KMS-11 (cell line): ENCODE measurements around the gene KLHL3.

Experiments used
- H2AFZ ChIP-seq: fragments of 200-600 bp; sonication (generic); 2 replicates; pipeline ENCODE4 v1.6.1; 2016; ENCODE audit warnings: antibody characterized with exemption, mixed run types, low read depth
- H3K27ac ChIP-seq: fragments of 200-600 bp; sonication (generic); 2 replicates; pipeline ENCODE4 v1.6.1; 2016; ENCODE audit warnings: mild to moderate bottlenecking, mixed run types
- H3K27me3 ChIP-seq: fragments of 200-600 bp; sonication (generic); 2 replicates; pipeline ENCODE4 v1.6.1; 2017; ENCODE audit warnings: mild to moderate bottlenecking, low read depth, mixed run types, moderate library complexity; ENCODE audit not compliant: insufficient read depth
- H3K36me3 ChIP-seq: fragments of 200-600 bp; sonication (generic); 2 replicates; pipeline ENCODE4 v1.6.1; 2017; ENCODE audit warnings: mild to moderate bottlenecking, mixed run types; ENCODE audit not compliant: insufficient read depth
- H3K4me1 ChIP-seq: fragments of 200-600 bp; sonication (generic); 2 replicates; pipeline ENCODE4 v1.6.1; 2016; ENCODE audit warnings: mild to moderate bottlenecking, low read depth, mixed run types; ENCODE audit not compliant: poor library complexity, severe bottlenecking
- H3K4me2 ChIP-seq: fragments of 200-600 bp; sonication (generic); 2 replicates; pipeline ENCODE4 v1.7.0; 2016; ENCODE audit warnings: mild to moderate bottlenecking, mixed run types
- H3K4me3 ChIP-seq: fragments of 200-600 bp; sonication (generic); IDR thresholded peaks from 2 replicates; pipeline ENCODE4 v1.6.1; 2017; ENCODE audit warnings: low read depth, low read length, mixed read lengths; ENCODE audit not compliant: insufficient read depth
- H3K79me2 ChIP-seq: fragments of 200-600 bp; sonication (generic); 2 replicates; pipeline ENCODE4 v1.6.1; 2016; ENCODE audit warnings: low read depth, mixed run types; ENCODE audit not compliant: insufficient read depth
- H3K9ac ChIP-seq: fragments of 200-600 bp; sonication (generic); 2 replicates; pipeline ENCODE4 v1.6.1; 2016; ENCODE audit warnings: mild to moderate bottlenecking, mixed run types
- H4K20me1 ChIP-seq: fragments of 200-600 bp; sonication (generic); 2 replicates; pipeline ENCODE4 v1.6.1; 2016; ENCODE audit warnings: mild to moderate bottlenecking, mixed run types; ENCODE audit not compliant: insufficient read depth
- TF ChIP-seq, protein P1 (sequence below): fragments of 200-600 bp; sonication (generic); conservative IDR thresholded peaks from 2 replicates; pipeline ENCODE4 v1.6.1; 2017; ENCODE audit warnings: low read depth, mild to moderate bottlenecking, antibody characterized with exemption, low read length, moderate library complexity, mixed read lengths

KLHL3 gene

DNA sequence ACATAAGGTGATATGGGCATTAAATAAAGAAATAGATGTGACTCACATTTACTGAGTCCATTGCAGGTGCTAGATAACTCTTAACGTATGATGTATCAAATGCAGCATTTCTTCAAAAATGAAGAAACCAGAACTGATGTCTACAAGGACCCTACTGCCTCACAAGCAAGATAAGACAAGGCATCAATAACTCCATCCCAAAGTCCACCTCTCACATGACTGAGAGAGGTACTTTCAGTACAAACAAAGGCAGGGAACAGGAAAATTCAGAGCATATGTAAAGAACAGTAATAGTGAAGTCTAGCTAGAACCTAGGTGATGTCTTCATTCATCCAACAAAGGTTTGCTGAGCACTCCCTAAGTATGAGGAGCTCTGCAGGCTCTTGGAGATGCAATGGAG is 54.7 kb downstream of the KLHL3 start:
- Histone ChIP-seq H3K4me3 (no peak overlapping the region), H3K4me1 (no peaks in the 10 kb centered on the region), H3K27me3 (no peaks in the 10 kb centered on the region), H4K20me1 (no peaks in the 10 kb centered on the region), H3K4me2 (no peak overlapping the region), H3K36me3 (no peaks in the 10 kb centered on the region), H3K9ac (no peak overlapping the region), H3K27ac (no peak overlapping the region), H2AFZ (no peak overlapping the region), H3K79me2 (no peaks in the 10 kb centered on the region)
- TF ChIP-seq, protein P1, sequence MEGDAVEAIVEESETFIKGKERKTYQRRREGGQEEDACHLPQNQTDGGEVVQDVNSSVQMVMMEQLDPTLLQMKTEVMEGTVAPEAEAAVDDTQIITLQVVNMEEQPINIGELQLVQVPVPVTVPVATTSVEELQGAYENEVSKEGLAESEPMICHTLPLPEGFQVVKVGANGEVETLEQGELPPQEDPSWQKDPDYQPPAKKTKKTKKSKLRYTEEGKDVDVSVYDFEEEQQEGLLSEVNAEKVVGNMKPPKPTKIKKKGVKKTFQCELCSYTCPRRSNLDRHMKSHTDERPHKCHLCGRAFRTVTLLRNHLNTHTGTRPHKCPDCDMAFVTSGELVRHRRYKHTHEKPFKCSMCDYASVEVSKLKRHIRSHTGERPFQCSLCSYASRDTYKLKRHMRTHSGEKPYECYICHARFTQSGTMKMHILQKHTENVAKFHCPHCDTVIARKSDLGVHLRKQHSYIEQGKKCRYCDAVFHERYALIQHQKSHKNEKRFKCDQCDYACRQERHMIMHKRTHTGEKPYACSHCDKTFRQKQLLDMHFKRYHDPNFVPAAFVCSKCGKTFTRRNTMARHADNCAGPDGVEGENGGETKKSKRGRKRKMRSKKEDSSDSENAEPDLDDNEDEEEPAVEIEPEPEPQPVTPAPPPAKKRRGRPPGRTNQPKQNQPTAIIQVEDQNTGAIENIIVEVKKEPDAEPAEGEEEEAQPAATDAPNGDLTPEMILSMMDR: no peak

DNA sequence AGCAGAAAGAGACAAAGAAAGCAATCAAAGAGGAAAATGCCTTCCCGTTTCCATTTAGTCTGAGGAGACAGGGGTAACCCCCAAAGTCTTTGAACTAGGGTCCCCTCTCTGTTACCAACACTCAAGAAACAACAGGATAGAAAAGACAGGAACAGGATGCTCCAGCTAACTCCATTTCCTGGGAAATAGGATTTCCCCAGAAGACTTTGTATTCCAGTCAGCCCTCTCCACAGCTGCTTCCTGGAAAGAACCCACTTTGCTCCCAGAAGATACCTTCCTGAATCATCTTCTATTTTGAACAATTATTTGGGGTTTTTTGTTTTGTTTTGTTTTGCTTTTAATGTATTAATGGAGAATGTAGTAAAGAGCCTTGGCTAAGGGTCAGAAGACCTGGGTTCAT is 56.0 kb downstream of the KLHL3 start:
- Histone ChIP-seq H4K20me1 (no peaks in the 10 kb centered on the region), H3K4me1 (no peaks in the 10 kb centered on the region), H3K27me3 (no peaks in the 10 kb centered on the region), H3K9ac (no peak overlapping the region), H3K79me2 (no peaks in the 10 kb centered on the region), H3K27ac (no peak overlapping the region), H3K4me3 (no peak overlapping the region), H3K36me3 (no peaks in the 10 kb centered on the region), H2AFZ (no peak overlapping the region), H3K4me2 (no peak overlapping the region)
- TF ChIP-seq, protein P1: no peak

DNA sequence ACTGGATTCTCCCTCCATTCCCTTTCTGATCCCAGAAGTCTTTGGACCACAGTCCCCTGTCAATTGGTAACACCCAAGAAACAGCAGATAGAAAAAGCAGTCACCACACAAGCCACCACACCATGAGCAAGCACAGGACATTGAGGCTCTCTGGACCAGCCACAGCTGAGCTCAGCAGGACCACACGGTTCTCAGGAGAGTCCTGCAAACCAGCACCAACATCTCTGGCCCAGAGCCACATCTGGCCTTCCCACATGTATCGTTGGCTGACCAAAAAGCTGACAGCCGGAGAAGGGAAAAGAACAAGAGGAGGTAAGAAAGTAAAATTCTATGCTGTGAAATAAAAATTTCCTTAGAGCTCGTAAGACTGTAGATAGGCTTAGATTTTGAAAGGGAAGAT is 56.7 kb downstream of the KLHL3 start:
- H3K4me2 ChIP-seq: no peak overlapping the region
- H2AFZ ChIP-seq: no peak overlapping the region
- H3K36me3 ChIP-seq: no peaks in the 10 kb centered on the region
- H3K27ac ChIP-seq: no peak overlapping the region
- no peaks in the 10 kb centered on the region for H3K27me3 ChIP-seq
- H4K20me1 ChIP-seq: no peaks in the 10 kb centered on the region
- TF ChIP-seq, protein P1: no peak
- H3K4me3 ChIP-seq: no peak overlapping the region
- H3K79me2 ChIP-seq: no peaks in the 10 kb centered on the region
- H3K9ac ChIP-seq: no peak overlapping the region
- H3K4me1 ChIP-seq: no peaks in the 10 kb centered on the region

GRCh38 chr5:137672881-137673280 is 63.0 kb downstream of the KLHL3 start:
- H3K27ac ChIP-seq: no peak overlapping the region
- TF ChIP-seq, protein P1: no peak
- H3K4me1 ChIP-seq: no peaks in the 10 kb centered on the region
- H3K4me3 ChIP-seq: no peak overlapping the region
- no peaks in the 10 kb centered on the region for H4K20me1 ChIP-seq
- no peak overlapping the region for H3K4me2 ChIP-seq
- H3K36me3 ChIP-seq: no peaks in the 10 kb centered on the region
- no peaks in the 10 kb centered on the region for H3K27me3 ChIP-seq
- H2AFZ ChIP-seq: no peak overlapping the region
- H3K79me2 ChIP-seq: no peaks in the 10 kb centered on the region
- no peak overlapping the region for H3K9ac ChIP-seq
